NB4 (cell line): ENCODE measurements around the gene OSTN.

Experiments
- CTCF ChIP-seq: IDR thresholded peaks from one replicate; pipeline ENCODE4 v1.5.1; 2012; ENCODE audit warnings: low read depth, low read length
- MAX ChIP-seq: IDR thresholded peaks from 2 replicates; pipeline ENCODE4 v1.6.1; 2011; ENCODE audit warnings: low read depth, low read length
- MYC ChIP-seq: IDR thresholded peaks from 2 replicates; pipeline ENCODE4 v1.6.1; 2011; ENCODE audit warnings: low read depth, low read length
- POLR2A ChIP-seq: IDR thresholded peaks from 2 replicates; pipeline ENCODE4 v1.6.1; 2011; ENCODE audit warnings: mild to moderate bottlenecking; ENCODE audit not compliant: insufficient read length; ENCODE audit errors: extremely low read depth

GRCh38 chr3:191235331-191236314, 36.6 kb downstream of the OSTN start:
- no peak for TF ChIP-seq CTCF
- TF ChIP-seq MAX: no peak
- no peak for TF ChIP-seq POLR2A
- TF ChIP-seq MYC: no peak
